GM12878 (cell line): Measurements from ENCODE around the gene GON4L.

Experiments
- CBFB ChIP-seq: IDR thresholded peaks from 2 replicates; pipeline ENCODE4 v1.6.1; 2016; ENCODE audit warnings: antibody characterized with exemption, low read depth
- EZH2 ChIP-seq: IDR thresholded peaks from 2 replicates; pipeline ENCODE4 v1.6.1; 2012; ENCODE audit warnings: low read depth, mild to moderate bottlenecking, control low read depth, inconsistent platforms, low read length, borderline replicate concordance; ENCODE audit not compliant: control insufficient read depth
- GABPA ChIP-seq: IDR thresholded peaks from 2 replicates; pipeline ENCODE4 v1.6.1; 2014; ENCODE audit warnings: antibody characterized with exemption, low read depth, mild to moderate bottlenecking, inconsistent platforms
- GATAD2B ChIP-seq: fragments of 450-650 bp; conservative IDR thresholded peaks from 2 replicates; pipeline ENCODE4 v1.6.1; 2017; ENCODE audit warnings: low read depth, mild to moderate bottlenecking, moderate library complexity
- JUND ChIP-seq: IDR thresholded peaks from 2 replicates; pipeline ENCODE4 v1.6.1; 2012; ENCODE audit warnings: low read depth, mild to moderate bottlenecking, low read length, improper control_type of control experiment, moderate library complexity
- KDM1A ChIP-seq: fragments of 200-600 bp; sonication (generic); IDR thresholded peaks from 2 replicates; pipeline ENCODE4 v1.6.1; 2016; ENCODE audit warnings: borderline replicate concordance
- MAX ChIP-seq: IDR thresholded peaks from 2 replicates; pipeline ENCODE4 v1.6.1; 2012; ENCODE audit warnings: low read depth, low read length, improper control_type of control experiment
- POLR2AphosphoS5 ChIP-seq: IDR thresholded peaks from 2 replicates; pipeline ENCODE4 v1.6.1; 2011; ENCODE audit warnings: mild to moderate bottlenecking, low read length, inconsistent platforms
- SRF ChIP-seq, 2 experiments: IDR thresholded peaks; 2 replicates each; pipeline ENCODE4 v1.6.1; 2011; ENCODE audit warnings: low read depth in 2 of 2, low read length in 2 of 2, mild to moderate bottlenecking in 1 of 2, moderate library complexity in 1 of 2
- STAT1 ChIP-seq: fragments of 450-650 bp; conservative IDR thresholded peaks from 2 replicates; pipeline ENCODE4 v1.6.1; 2014; ENCODE audit warnings: antibody characterized with exemption, mild to moderate bottlenecking
- USF2 ChIP-seq: IDR thresholded peaks from 2 replicates; pipeline ENCODE4 v1.6.1; 2011; ENCODE audit warnings: low read depth, low read length, improper control_type of control experiment, borderline replicate concordance
- TF ChIP-seq, protein P1 (sequence below), 3 experiments: IDR thresholded peaks in 2 of 3; conservative IDR thresholded peaks in 1 of 3; 2 replicates each; pipeline ENCODE4 v1.5.1; 2011; ENCODE audit warnings: low read depth in 3 of 3, low read length in 3 of 3, mild to moderate bottlenecking in 3 of 3, control low read depth in 2 of 3, moderate library complexity in 2 of 3, inconsistent platforms in 1 of 3, mixed read lengths in 1 of 3; ENCODE audit not compliant: control insufficient read depth in 2 of 3, insufficient read depth in 1 of 3; ENCODE audit errors: extremely low read depth in 1 of 3

- TF ChIP-seq, protein P1, sequence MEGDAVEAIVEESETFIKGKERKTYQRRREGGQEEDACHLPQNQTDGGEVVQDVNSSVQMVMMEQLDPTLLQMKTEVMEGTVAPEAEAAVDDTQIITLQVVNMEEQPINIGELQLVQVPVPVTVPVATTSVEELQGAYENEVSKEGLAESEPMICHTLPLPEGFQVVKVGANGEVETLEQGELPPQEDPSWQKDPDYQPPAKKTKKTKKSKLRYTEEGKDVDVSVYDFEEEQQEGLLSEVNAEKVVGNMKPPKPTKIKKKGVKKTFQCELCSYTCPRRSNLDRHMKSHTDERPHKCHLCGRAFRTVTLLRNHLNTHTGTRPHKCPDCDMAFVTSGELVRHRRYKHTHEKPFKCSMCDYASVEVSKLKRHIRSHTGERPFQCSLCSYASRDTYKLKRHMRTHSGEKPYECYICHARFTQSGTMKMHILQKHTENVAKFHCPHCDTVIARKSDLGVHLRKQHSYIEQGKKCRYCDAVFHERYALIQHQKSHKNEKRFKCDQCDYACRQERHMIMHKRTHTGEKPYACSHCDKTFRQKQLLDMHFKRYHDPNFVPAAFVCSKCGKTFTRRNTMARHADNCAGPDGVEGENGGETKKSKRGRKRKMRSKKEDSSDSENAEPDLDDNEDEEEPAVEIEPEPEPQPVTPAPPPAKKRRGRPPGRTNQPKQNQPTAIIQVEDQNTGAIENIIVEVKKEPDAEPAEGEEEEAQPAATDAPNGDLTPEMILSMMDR (IDR thresholded peaks at IDR 0.05 in 2 of 3, conservative IDR thresholded peaks at IDR 0.05 in 1 of 3; ENCODE audit: control insufficient read depth in 2 of 3, extremely low read depth in 1 of 3, insufficient read depth in 1 of 3, low read depth in 3 of 3, low read length in 3 of 3), result no peak
- TF ChIP-seq GATAD2B, result no peak
- no peak for TF ChIP-seq EZH2
- no peak for TF ChIP-seq USF2
- TF ChIP-seq GABPA, result no peak
- TF ChIP-seq POLR2AphosphoS5, result no peak
- TF ChIP-seq CBFB, result no peak
- TF ChIP-seq SRF (IDR thresholded peaks at IDR 0.05; ENCODE audit: low read depth in 2 of 2, low read length in 2 of 2), result peak in 1 of 2 experiments; percentile 70; a peak in 2 of 4 replicates
- TF ChIP-seq KDM1A, result no peak
- no peak for TF ChIP-seq JUND
- no peak for TF ChIP-seq STAT1
- TF ChIP-seq MAX, result no peak
Measured at GRCh38 chr1:155834296-155834926, 22.6 kb downstream of the GON4L start.
